Left lung (tissue), 10 donors: ENCODE results near the gene CNTNAP1. TPM values are rescaled to one million over a fixed set of nuclear protein-coding genes. Genes with fewer than 3 reads are reported as not detected.
A peak's percentile ranks its signal among the peaks of the same experiment; 100 is the strongest.

Experiments used
- ATAC-seq: fragments of 200-7000 bp; cut with Tn5 transposase; one replicate; pipeline ENCODE4 v1.9.1; 2020; ENCODE audit warnings: moderate library complexity
- DNase-seq, 4 donors: peaks; one replicate each; pipeline ENCODE4 v3.0.0-alpha.2; 2013 to 2020
- H3K27ac ChIP-seq, 2 donors: fragments of 200-600 bp; sonication (generic) in 1 of 2; one replicate each; pipeline versions ENCODE4 v1.5.0 to v1.8.0; 2020 to 2021
- H3K27me3 ChIP-seq, 2 donors: fragments of 200-600 bp; sonication (generic) in 1 of 2; one replicate each; pipeline versions ENCODE4 v1.5.0 to v1.8.0; 2020 to 2021
- H3K36me3 ChIP-seq, 2 donors: fragments of 200-600 bp; sonication (generic) in 1 of 2; one replicate each; pipeline versions ENCODE4 v1.5.0 to v1.8.0; 2020 to 2021
- H3K4me1 ChIP-seq, 2 donors: fragments of 200-600 bp; one replicate each; pipeline ENCODE4 v1.8.0; 2021
- H3K4me3 ChIP-seq, 2 donors: fragments of 200-600 bp; sonication (generic) in 1 of 2; one replicate each; pipeline versions ENCODE4 v1.5.0 to v1.8.0; 2020 to 2021; ENCODE audit warnings: mild to moderate bottlenecking in 1 of 2
- H3K9me3 ChIP-seq, 2 donors: fragments of 200-600 bp; sonication (generic) in 1 of 2; one replicate each; pipeline versions ENCODE4 v1.5.0 to v1.8.0; 2020 to 2021
- intact Hi-C, 2 donors: fragments of 100-400 bp; cut with DNase I; formaldehyde crosslinking; loops; one replicate each; pipeline versions ENCODE4 v1.11.2 to v1.14.2; 2022
- microRNA-seq, 2 donors: library from miRNA; unstranded; fragments of <30 nt; microRNA quantifications; one replicate each; pipeline ENCODE4, GENCODE V29; 2019
- polyA plus RNA-seq, 6 donors: library from polyadenylated mRNA; unstranded; fragments of 120-200 nt; gene quantifications; one replicate each; pipeline ENCODE4 v1.2.1, GENCODE V29; 2013; ENCODE audit not compliant: insufficient read length in 6 of 6
- total RNA-seq, 2 donors: library from RNA; stranded (reverse); fragmentation: NEBNext Ultra II Directional; extraction: Animal tissue kit (Norgen Biotek cat#: 25700); gene quantifications; one replicate each; pipeline ENCODE4 v1.2.1, GENCODE V29; 2021
- TF ChIP-seq, protein P1 (sequence below), 2 donors: fragments of 200-600 bp; sonication (generic) in 1 of 2; IDR thresholded peaks; one replicate each; pipeline versions ENCODE4 v1.5.0 to v1.8.0; 2021; ENCODE audit warnings: antibody characterized with exemption in 2 of 2
- donor health status: DM: no; HTN: yes; CAD: no.
- donor health status: DM: no; HTN: no; CAD: no.

The CNTNAP1 gene
- total and polyA plus RNA-seq, 8 donors = 7.3 to 15.6 (median 11.2) TPM

DNA sequence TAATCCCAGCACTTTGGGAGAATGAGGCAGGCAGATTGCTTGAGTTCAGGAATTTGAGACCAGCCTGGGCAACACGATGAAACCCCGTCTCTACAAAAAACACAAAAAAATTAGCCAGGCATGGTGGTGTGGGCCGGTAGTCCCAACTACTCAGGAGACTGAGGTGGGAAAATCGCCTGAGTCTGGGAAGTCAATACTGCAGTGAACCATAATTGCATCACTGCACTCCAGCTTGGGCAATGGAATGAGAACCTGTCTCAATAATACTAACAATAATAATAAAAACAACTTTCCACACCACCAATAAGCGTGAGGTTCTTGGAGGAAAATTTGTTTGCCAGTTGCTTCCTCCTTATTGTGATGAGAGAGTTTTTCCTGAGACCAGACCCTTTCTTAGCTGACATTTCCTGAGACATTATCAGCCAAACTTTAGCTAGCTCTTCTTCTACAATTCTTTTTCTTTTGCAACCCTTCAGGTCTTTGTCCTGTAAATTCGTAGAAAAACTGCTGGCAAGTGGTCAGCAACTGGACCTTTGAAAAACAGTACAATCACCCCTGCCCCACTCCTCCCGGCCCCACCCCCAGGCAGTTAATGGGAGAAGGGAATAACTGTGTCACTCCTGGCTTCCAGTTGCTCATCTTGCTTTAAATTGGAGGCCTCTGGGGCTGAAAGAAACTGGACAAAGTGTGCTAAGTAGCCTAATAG is 66.0 kb downstream of the CNTNAP1 start:
- no peak for DNase-seq
- H3K4me1 ChIP-seq = peaks cover 20 to 32% of the 10 kb centered on the region in 2 donors
- intact Hi-C loops = no loop called here
- no peak overlapping the region for H3K4me3 ChIP-seq
- no peak for ATAC-seq
- H3K27ac ChIP-seq = peak overlapping the region in 1 of 2 donors; percentile 31
- no peaks in the 10 kb centered on the region for H3K36me3 ChIP-seq
- TF ChIP-seq, protein P1, sequence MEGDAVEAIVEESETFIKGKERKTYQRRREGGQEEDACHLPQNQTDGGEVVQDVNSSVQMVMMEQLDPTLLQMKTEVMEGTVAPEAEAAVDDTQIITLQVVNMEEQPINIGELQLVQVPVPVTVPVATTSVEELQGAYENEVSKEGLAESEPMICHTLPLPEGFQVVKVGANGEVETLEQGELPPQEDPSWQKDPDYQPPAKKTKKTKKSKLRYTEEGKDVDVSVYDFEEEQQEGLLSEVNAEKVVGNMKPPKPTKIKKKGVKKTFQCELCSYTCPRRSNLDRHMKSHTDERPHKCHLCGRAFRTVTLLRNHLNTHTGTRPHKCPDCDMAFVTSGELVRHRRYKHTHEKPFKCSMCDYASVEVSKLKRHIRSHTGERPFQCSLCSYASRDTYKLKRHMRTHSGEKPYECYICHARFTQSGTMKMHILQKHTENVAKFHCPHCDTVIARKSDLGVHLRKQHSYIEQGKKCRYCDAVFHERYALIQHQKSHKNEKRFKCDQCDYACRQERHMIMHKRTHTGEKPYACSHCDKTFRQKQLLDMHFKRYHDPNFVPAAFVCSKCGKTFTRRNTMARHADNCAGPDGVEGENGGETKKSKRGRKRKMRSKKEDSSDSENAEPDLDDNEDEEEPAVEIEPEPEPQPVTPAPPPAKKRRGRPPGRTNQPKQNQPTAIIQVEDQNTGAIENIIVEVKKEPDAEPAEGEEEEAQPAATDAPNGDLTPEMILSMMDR (IDR thresholded peaks at IDR 0.05) = no peak
- H3K9me3 ChIP-seq = no peaks in the 10 kb centered on the region
- no peaks in the 10 kb centered on the region for H3K27me3 ChIP-seq

DNA sequence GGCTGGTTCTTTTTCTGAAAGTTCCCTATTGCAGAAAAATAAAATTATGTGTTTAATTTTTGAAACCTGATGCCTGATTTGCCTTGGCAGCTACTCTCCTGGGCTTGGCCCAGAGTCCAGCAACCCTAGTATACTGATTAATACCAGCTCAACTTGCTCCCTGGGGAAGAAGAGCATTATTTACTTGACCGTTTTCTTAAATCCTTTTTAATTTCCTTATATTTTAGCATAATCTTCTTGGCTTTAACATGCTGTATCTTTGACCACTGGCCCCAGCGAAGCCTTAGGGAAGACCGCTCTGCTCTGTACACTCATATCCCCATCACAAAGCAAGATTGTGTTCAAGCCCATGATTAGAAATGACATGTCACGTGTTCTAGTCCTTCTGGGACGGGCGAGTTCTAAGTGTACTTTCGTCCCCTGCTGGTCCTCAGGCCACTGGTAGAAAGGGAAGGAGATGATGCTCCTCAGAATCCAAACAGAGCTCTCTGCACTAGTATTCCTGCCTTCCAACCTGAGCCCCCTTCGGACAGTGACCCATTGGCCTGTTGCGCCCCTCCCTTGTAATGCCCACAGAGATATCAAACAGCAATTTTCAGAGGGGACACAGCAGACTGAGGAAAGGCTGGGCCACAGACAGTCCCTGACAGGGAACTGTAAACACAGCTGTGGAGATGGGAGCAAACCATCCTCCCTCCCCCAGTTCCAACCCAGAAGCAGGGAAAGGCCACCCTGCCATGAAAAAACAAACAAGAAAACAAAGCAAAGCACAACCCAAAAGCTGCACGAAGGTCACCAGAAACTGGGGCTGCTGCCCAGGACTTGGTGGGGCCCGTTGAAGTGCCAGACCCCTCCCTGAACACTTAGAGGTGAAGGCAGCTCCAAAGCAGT is 66.8 kb downstream of the CNTNAP1 start:
- Histone ChIP-seq H3K4me3 (no peak overlapping the region), H3K4me1 (peaks cover 12 to 24% of the 10 kb centered on the region in 2 donors), H3K27ac (peak overlapping the region; percentile 31 to 42), H3K36me3 (no peaks in the 10 kb centered on the region), H3K27me3 (no peaks in the 10 kb centered on the region), H3K9me3 (no peaks in the 10 kb centered on the region)
- intact Hi-C loops = no loop called here
- DNase-seq = no peak
- TF ChIP-seq, protein P1 (IDR thresholded peaks at IDR 0.05) = no peak
- ATAC-seq = no peak

Small RNA genes within 50 kb of the gene (microRNA-seq; reads per million reads assigned to microRNA genes)
- gene MIR6780A = 0.50 to 1.2 reads per million in 2 donors

Other genes starting within 250 kb of the CNTNAP1 start
- 100 to 1,000 TPM in 1 of 2 donors, 10 to 100 TPM in 1; 95.9 to 103 TPM for gene ATP6V0A1, start 223.7 kb upstream of the CNTNAP1 start, total RNA-seq
- gene ATP6V0A1, start 223.7 kb upstream of the CNTNAP1 start, polyA plus RNA-seq = 10 to 100 TPM; 46.1 to 59.7 (median 56.1) TPM
- 10 to 100 TPM; 41.5 to 56.2 TPM for gene NAGLU, start 146.3 kb upstream of the CNTNAP1 start, total RNA-seq
- gene NAGLU, start 146.3 kb upstream of the CNTNAP1 start, polyA plus RNA-seq = 10 to 100 TPM; 10.3 to 19.2 (median 12.8) TPM
- 1 to 10 TPM; 1.2 to 1.7 TPM for gene HSD17B1, start 129.6 kb upstream of the CNTNAP1 start, total RNA-seq
- 1 to 10 TPM; 3.6 to 5.8 (median 4.6) TPM for gene HSD17B1, start 129.6 kb upstream of the CNTNAP1 start, polyA plus RNA-seq
- gene COASY, start 120.4 kb upstream of the CNTNAP1 start, total RNA-seq = 100 to 1,000 TPM in 1 of 2 donors, 10 to 100 TPM in 1; 66.5 to 116 TPM
- gene COASY, start 120.4 kb upstream of the CNTNAP1 start, polyA plus RNA-seq = 10 to 100 TPM; 41.1 to 43.9 (median 42.6) TPM
- gene MLX, start 115.4 kb upstream of the CNTNAP1 start, total RNA-seq = 10 to 100 TPM; 56.3 to 73.7 TPM
- 10 to 100 TPM; 34.4 to 46.3 (median 40.5) TPM for gene MLX, start 115.4 kb upstream of the CNTNAP1 start, polyA plus RNA-seq
- gene PSMC3IP, start 104.8 kb upstream of the CNTNAP1 start, total RNA-seq = 1 to 10 TPM; 6.5 to 7.7 TPM
- gene PSMC3IP, start 104.8 kb upstream of the CNTNAP1 start, polyA plus RNA-seq = 10 to 100 TPM; 15.9 to 21.4 (median 19.3) TPM
- 10 to 100 TPM; 59.9 to 75.5 TPM for gene RETREG3, start 73.2 kb upstream of the CNTNAP1 start, total RNA-seq
- 10 to 100 TPM; 50.6 to 67.2 (median 59.9) TPM for gene RETREG3, start 73.2 kb upstream of the CNTNAP1 start, polyA plus RNA-seq
- 10 to 100 TPM; 42.6 to 63.2 TPM for gene TUBG1, start 72.8 kb upstream of the CNTNAP1 start, total RNA-seq
- gene TUBG1, start 72.8 kb upstream of the CNTNAP1 start, polyA plus RNA-seq = 10 to 100 TPM; 31.5 to 42.4 (median 37.2) TPM
- 10 to 100 TPM; 13.1 to 19.5 TPM for gene TUBG2, start 23.2 kb upstream of the CNTNAP1 start, total RNA-seq
- gene TUBG2, start 23.2 kb upstream of the CNTNAP1 start, polyA plus RNA-seq = 10 to 100 TPM; 25.3 to 40.2 (median 32.5) TPM
- 10 to 100 TPM; 22.5 to 34.2 TPM for gene PLEKHH3, start 5.5 kb upstream of the CNTNAP1 start, total RNA-seq
- 10 to 100 TPM; 28.2 to 55.5 (median 36.3) TPM for gene PLEKHH3, start 5.5 kb upstream of the CNTNAP1 start, polyA plus RNA-seq
- gene CCR10, start 688 bp upstream of the CNTNAP1 start, total RNA-seq = 1 to 10 TPM in 1 of 2 donors, under 1 TPM in 1; 0.55 to 1.2 TPM
- 1 to 10 TPM; 1.1 to 2.0 (median 1.6) TPM for gene CCR10, start 688 bp upstream of the CNTNAP1 start, polyA plus RNA-seq
- 10 to 100 TPM; 31.5 to 43.2 TPM for gene EZH1, start 62.5 kb downstream of the CNTNAP1 start, total RNA-seq
- gene EZH1, start 62.5 kb downstream of the CNTNAP1 start, polyA plus RNA-seq = 10 to 100 TPM; 32.4 to 45.9 (median 36.8) TPM
- gene RAMP2, start 78.7 kb downstream of the CNTNAP1 start, total RNA-seq = 10 to 100 TPM; 76.1 to 95.4 TPM
- 100 to 1,000 TPM; 153 to 213 (median 182) TPM for gene RAMP2, start 78.7 kb downstream of the CNTNAP1 start, polyA plus RNA-seq
- 10 to 100 TPM; 54.8 to 55.3 TPM for gene VPS25, start 90.9 kb downstream of the CNTNAP1 start, total RNA-seq
- 10 to 100 TPM; 62.1 to 72.7 (median 69.0) TPM for gene VPS25, start 90.9 kb downstream of the CNTNAP1 start, polyA plus RNA-seq
- under 1 TPM in 1 of 2 donors, not detected in 1; 0.21 TPM for gene WNK4, start 98.1 kb downstream of the CNTNAP1 start, total RNA-seq
- gene WNK4, start 98.1 kb downstream of the CNTNAP1 start, polyA plus RNA-seq = 1 to 10 TPM in 5 of 6 donors, under 1 TPM in 1; 0.60 to 2.5 (median 1.9) TPM
- 10 to 100 TPM; 59.1 to 83.1 TPM for gene COA3, start 116.2 kb downstream of the CNTNAP1 start, total RNA-seq
- gene COA3, start 116.2 kb downstream of the CNTNAP1 start, polyA plus RNA-seq = 10 to 100 TPM; 87.2 to 96.2 (median 91.4) TPM
- 1 to 10 TPM in 1 of 2 donors, not detected in 1; 1.5 TPM for gene CNTD1, start 116.3 kb downstream of the CNTNAP1 start, total RNA-seq
- 1 to 10 TPM; 1.8 to 3.4 (median 2.6) TPM for gene CNTD1, start 116.3 kb downstream of the CNTNAP1 start, polyA plus RNA-seq
- 10 to 100 TPM; 63.8 to 82.6 TPM for gene BECN1, start 141.8 kb downstream of the CNTNAP1 start, total RNA-seq
- gene BECN1, start 141.8 kb downstream of the CNTNAP1 start, polyA plus RNA-seq = 10 to 100 TPM; 65.0 to 77.0 (median 69.8) TPM
- 100 to 1,000 TPM in 1 of 2 donors, 10 to 100 TPM in 1; 95.7 to 131 TPM for gene PSME3, start 150.9 kb downstream of the CNTNAP1 start, total RNA-seq
- 10 to 100 TPM; 66.2 to 92.9 (median 78.0) TPM for gene PSME3, start 150.9 kb downstream of the CNTNAP1 start, polyA plus RNA-seq
- 1 to 10 TPM; 2.1 to 2.6 TPM for gene AOC2, start 162.0 kb downstream of the CNTNAP1 start, total RNA-seq
- gene AOC2, start 162.0 kb downstream of the CNTNAP1 start, polyA plus RNA-seq = 1 to 10 TPM; 1.7 to 3.1 (median 2.7) TPM
- gene AOC3, start 168.7 kb downstream of the CNTNAP1 start, total RNA-seq = 100 to 1,000 TPM in 1 of 2 donors, 10 to 100 TPM in 1; 56.6 to 155 TPM
- 100 to 1,000 TPM; 149 to 186 (median 159) TPM for gene AOC3, start 168.7 kb downstream of the CNTNAP1 start, polyA plus RNA-seq
- not detected for gene G6PC1, start 218.3 kb downstream of the CNTNAP1 start, total RNA-seq
- under 1 TPM in 3 of 6 donors, not detected in 3; 0.06 to 0.17 (median 0.10) TPM for gene G6PC1, start 218.3 kb downstream of the CNTNAP1 start, polyA plus RNA-seq